ENCODE data around the gene APELA. TPM values are rescaled to one million over a fixed set of nuclear protein-coding genes. Genes with fewer than 3 reads are reported as not detected.

The APELA gene
- total RNA-seq, 1 donor from 2014 or later = not detected

GRCh38 chr4:164856396-164856795 lies 20.6 kb upstream of the APELA start:
- no peaks in the 10 kb centered on the region for H3K36me3 ChIP-seq (ENCODE audit: control insufficient read depth, insufficient read depth, low read length)
- no peak for DNase-seq (ENCODE audit: low read depth)
- no peak overlapping the region for H3K4me3 ChIP-seq (ENCODE audit: low read depth, low read length)
- H3K27me3 ChIP-seq (ENCODE audit: control insufficient read depth, insufficient read depth, low read length) = no peaks in the 10 kb centered on the region
- TF ChIP-seq CTCF (IDR thresholded peaks at IDR 0.05; ENCODE audit: insufficient read depth, low read length, poor library complexity, severe bottlenecking) = no peak

GRCh38 chr4:164866817-164867490 lies 10.0 kb upstream of the APELA start:
- DNase-seq (ENCODE audit: low read depth) = no peak
- H3K4me3 ChIP-seq (ENCODE audit: low read depth, low read length) = no peak overlapping the region
- no peak for TF ChIP-seq CTCF (IDR thresholded peaks at IDR 0.05; ENCODE audit: insufficient read depth, low read length, poor library complexity, severe bottlenecking)
- H3K27me3 ChIP-seq (ENCODE audit: control insufficient read depth, insufficient read depth, low read length) = no peaks in the 10 kb centered on the region
- H3K36me3 ChIP-seq (ENCODE audit: control insufficient read depth, insufficient read depth, low read length) = no peaks in the 10 kb centered on the region

- no peak for TF ChIP-seq CTCF (IDR thresholded peaks at IDR 0.05; ENCODE audit: insufficient read depth, low read length, poor library complexity, severe bottlenecking)
Observed at GRCh38 chr4:164871673-164872072, 5.3 kb upstream of the APELA start.

GRCh38 chr4:164872481-164872880 lies 4.5 kb upstream of the APELA start:
- no peaks in the 10 kb centered on the region for H3K36me3 ChIP-seq (ENCODE audit: control insufficient read depth, insufficient read depth, low read length)
- no peaks in the 10 kb centered on the region for H3K27me3 ChIP-seq (ENCODE audit: control insufficient read depth, insufficient read depth, low read length)
- DNase-seq (ENCODE audit: low read depth) = no peak
- TF ChIP-seq CTCF (IDR thresholded peaks at IDR 0.05; ENCODE audit: insufficient read depth, low read length, poor library complexity, severe bottlenecking) = no peak
- H3K4me3 ChIP-seq (ENCODE audit: low read depth, low read length) = no peak overlapping the region

More at GRCh38 chr4:164871673-164872072, 5.3 kb upstream of the APELA start:
- Histone ChIP-seq H3K27me3 (ENCODE audit: control insufficient read depth, insufficient read depth, low read length) (no peaks in the 10 kb centered on the region), H3K36me3 (ENCODE audit: control insufficient read depth, insufficient read depth, low read length) (no peaks in the 10 kb centered on the region), H3K4me3 (ENCODE audit: low read depth, low read length) (no peak overlapping the region)
- DNase-seq (ENCODE audit: low read depth) = no peak

GRCh38 chr4:164874789-164875188 lies 2.2 kb upstream of the APELA start:
- no peak for TF ChIP-seq CTCF (IDR thresholded peaks at IDR 0.05; ENCODE audit: insufficient read depth, low read length, poor library complexity, severe bottlenecking)
- Histone ChIP-seq H3K36me3 (ENCODE audit: control insufficient read depth, insufficient read depth, low read length) (no peaks in the 10 kb centered on the region), H3K4me3 (ENCODE audit: low read depth, low read length) (no peak overlapping the region), H3K27me3 (ENCODE audit: control insufficient read depth, insufficient read depth, low read length) (no peaks in the 10 kb centered on the region)
- no peak for DNase-seq (ENCODE audit: low read depth)

Data from kidney epithelial cell (primary cell).